ENCODE data around the gene TTC5.
A peak's percentile ranks its signal among the peaks of the same experiment; 100 is the strongest.
"Not testable (repeated sequence)": the region's sequence is repeated elsewhere in the genome, so short reads cannot be mapped to it uniquely, and the experiment has no call there.

The TTC5 gene

GRCh38 chr14:20302042-20302755 lies 3.6 kb downstream of the TTC5 start:
- Histone ChIP-seq H3K27ac (no peak overlapping the region), H3K36me3 (replicated peaks) (peaks cover 23% of the 10 kb centered on the region), H3K27me3 (replicated peaks) (no peaks in the 10 kb centered on the region), H3K4me3 (ENCODE audit: low read depth, low read length) (no peak overlapping the region)
- TF ChIP-seq, protein P1, sequence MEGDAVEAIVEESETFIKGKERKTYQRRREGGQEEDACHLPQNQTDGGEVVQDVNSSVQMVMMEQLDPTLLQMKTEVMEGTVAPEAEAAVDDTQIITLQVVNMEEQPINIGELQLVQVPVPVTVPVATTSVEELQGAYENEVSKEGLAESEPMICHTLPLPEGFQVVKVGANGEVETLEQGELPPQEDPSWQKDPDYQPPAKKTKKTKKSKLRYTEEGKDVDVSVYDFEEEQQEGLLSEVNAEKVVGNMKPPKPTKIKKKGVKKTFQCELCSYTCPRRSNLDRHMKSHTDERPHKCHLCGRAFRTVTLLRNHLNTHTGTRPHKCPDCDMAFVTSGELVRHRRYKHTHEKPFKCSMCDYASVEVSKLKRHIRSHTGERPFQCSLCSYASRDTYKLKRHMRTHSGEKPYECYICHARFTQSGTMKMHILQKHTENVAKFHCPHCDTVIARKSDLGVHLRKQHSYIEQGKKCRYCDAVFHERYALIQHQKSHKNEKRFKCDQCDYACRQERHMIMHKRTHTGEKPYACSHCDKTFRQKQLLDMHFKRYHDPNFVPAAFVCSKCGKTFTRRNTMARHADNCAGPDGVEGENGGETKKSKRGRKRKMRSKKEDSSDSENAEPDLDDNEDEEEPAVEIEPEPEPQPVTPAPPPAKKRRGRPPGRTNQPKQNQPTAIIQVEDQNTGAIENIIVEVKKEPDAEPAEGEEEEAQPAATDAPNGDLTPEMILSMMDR (IDR thresholded peaks at IDR 0.05; ENCODE audit: low read depth, low read length, missing control alignments), result no peak
- DNase-seq, result peak; percentile 55
- in situ Hi-C loops (cut with HindIII; ENCODE audit: low pct_ligation_motif_present, low sequenced_read_pairs), result no loop called here

GRCh38 chr14:20295067-20295466 lies 10.7 kb downstream of the TTC5 start:
- Histone ChIP-seq H3K36me3 (replicated peaks) (peaks cover 48% of the 10 kb centered on the region), H3K27me3 (replicated peaks) (no peaks in the 10 kb centered on the region), H3K4me3 (ENCODE audit: low read depth, low read length) (no peak overlapping the region), H3K27ac (no peak overlapping the region)
- no peak for DNase-seq
- TF ChIP-seq, protein P1 (IDR thresholded peaks at IDR 0.05; ENCODE audit: low read depth, low read length, missing control alignments), result no peak
- in situ Hi-C loops (cut with HindIII; ENCODE audit: low pct_ligation_motif_present, low sequenced_read_pairs), result no loop called here

- in situ Hi-C loops (cut with HindIII; ENCODE audit: low pct_ligation_motif_present, low sequenced_read_pairs), result no loop called here
- DNase-seq, result no peak
- TF ChIP-seq, protein P1 (IDR thresholded peaks at IDR 0.05; ENCODE audit: low read depth, low read length, missing control alignments), result no peak
- no peak overlapping the region for H3K4me3 ChIP-seq (ENCODE audit: low read depth, low read length)
- peaks cover 49% of the 10 kb centered on the region for H3K36me3 ChIP-seq (replicated peaks)
- H3K27ac ChIP-seq, result no peak overlapping the region
- H3K27me3 ChIP-seq (replicated peaks), result no peaks in the 10 kb centered on the region
Measured at GRCh38 chr14:20294636-20295035, 11.1 kb downstream of the TTC5 start.

DNA sequence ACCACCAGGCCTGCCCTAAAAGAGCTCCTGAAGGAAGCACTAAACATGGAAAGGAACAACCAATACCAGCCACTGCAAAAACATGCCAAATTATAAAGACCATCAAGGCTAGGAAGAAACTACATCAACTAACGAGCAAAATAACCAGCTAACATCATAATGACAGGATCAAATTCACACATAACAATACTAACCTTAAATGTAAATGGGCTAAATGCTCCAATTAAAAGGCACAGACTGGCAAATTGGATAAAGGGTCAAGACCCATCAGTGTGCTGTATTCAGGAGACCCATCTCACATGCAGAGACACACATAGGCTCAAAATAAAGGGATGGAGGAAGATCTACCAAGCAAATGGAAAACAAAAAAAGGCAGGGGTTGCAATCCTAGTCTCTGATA lies 23.8 kb downstream of the TTC5 start:
- H3K36me3 ChIP-seq (replicated peaks); H3K27ac ChIP-seq; DNase-seq; H3K27me3 ChIP-seq (replicated peaks); in situ Hi-C loops (cut with HindIII; ENCODE audit: low pct_ligation_motif_present, low sequenced_read_pairs); H3K4me3 ChIP-seq (ENCODE audit: low read depth, low read length): not testable (repeated sequence)

DNA sequence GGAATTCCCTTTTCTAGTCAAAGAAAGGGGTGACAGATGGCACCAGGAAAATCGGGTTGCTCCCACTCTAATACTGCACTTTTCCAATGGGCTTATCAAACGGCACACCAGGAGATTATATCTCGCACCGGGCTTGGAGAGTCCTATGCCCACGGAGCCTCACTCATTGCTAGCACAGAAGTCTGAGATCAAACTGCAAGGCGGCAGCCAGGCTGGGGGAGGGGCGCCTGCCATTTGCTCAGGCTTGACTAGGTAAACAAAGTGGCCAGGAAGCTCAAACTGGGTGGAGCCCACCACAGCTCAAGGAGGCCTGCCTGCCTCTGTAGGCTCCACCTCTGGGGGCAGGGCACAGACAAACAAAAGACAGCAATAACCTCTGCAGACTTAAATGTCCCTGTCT lies 25.5 kb downstream of the TTC5 start:
- H3K27ac ChIP-seq; DNase-seq; H3K36me3 ChIP-seq (replicated peaks); in situ Hi-C loops (cut with HindIII; ENCODE audit: low pct_ligation_motif_present, low sequenced_read_pairs); H3K27me3 ChIP-seq (replicated peaks); H3K4me3 ChIP-seq (ENCODE audit: low read depth, low read length): not testable (repeated sequence)

- Histone ChIP-seq H3K36me3 (replicated peaks) (no peaks in the 10 kb centered on the region), H3K27me3 (replicated peaks) (no peaks in the 10 kb centered on the region), H3K4me3 (ENCODE audit: low read depth, low read length) (no peak overlapping the region), H3K27ac (no peak overlapping the region)
- TF ChIP-seq, protein P1 (IDR thresholded peaks at IDR 0.05; ENCODE audit: low read depth, low read length, missing control alignments), result no peak
- in situ Hi-C loops (cut with HindIII; ENCODE audit: low pct_ligation_motif_present, low sequenced_read_pairs), result no loop called here
- DNase-seq, result peak; percentile 40
Measured at GRCh38 chr14:20278414-20278813, 27.3 kb downstream of the TTC5 start.

DNA sequence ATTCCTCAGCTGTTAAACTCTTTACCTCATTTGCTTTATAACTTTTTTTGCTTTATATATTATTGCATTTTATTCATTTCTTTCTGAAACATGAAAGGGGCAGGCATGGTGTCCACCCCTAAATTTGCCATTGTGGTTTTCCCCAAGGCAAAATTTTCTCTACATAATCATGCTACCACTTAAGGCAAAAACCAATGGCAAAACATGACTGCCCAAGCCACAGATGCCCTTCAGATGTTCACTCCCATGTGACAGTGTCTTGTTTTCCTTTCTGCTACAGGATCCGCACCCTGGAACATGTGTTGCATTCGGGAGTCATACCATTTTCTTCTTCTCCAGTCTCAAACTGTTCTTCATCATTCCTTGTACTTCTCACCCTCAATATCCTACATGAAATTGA lies 28.3 kb downstream of the TTC5 start:
- TF ChIP-seq, protein P1 (IDR thresholded peaks at IDR 0.05; ENCODE audit: low read depth, low read length, missing control alignments), result no peak
- H3K27ac ChIP-seq, result no peak overlapping the region
- no peaks in the 10 kb centered on the region for H3K36me3 ChIP-seq (replicated peaks)
- no peak overlapping the region for H3K4me3 ChIP-seq (ENCODE audit: low read depth, low read length)
- no peaks in the 10 kb centered on the region for H3K27me3 ChIP-seq (replicated peaks)
- no peak for DNase-seq
- in situ Hi-C loops (cut with HindIII; ENCODE audit: low pct_ligation_motif_present, low sequenced_read_pairs), result no loop called here

Measured in brain microvascular endothelial cell (primary cell).